Esophagus (tissue), 2 donors: ENCODE results near the gene PTPN4. TPM values are rescaled to one million over a fixed set of nuclear protein-coding genes. Genes with fewer than 3 reads are reported as not detected.

Experiments used
- H3K27ac ChIP-seq, 2 donors: one replicate each; pipeline ENCODE4 v1.5.1; 2013; ENCODE audit warnings: low read depth in 2 of 2, mild to moderate bottlenecking in 2 of 2, inconsistent platforms in 1 of 2, low read length in 1 of 2, moderate library complexity in 1 of 2
- H3K27me3 ChIP-seq, 2 donors: one replicate each; pipeline ENCODE4 v1.6.1; 2013; ENCODE audit warnings: low read length in 2 of 2, control low read depth in 1 of 2, mild to moderate bottlenecking in 1 of 2; ENCODE audit not compliant: insufficient read depth in 2 of 2, control insufficient read depth in 1 of 2
- H3K36me3 ChIP-seq, 2 donors: one replicate each; pipeline ENCODE4 v1.6.1; 2013; ENCODE audit warnings: low read length in 1 of 2; ENCODE audit not compliant: control insufficient read depth in 2 of 2, insufficient read depth in 2 of 2
- H3K4me1 ChIP-seq, 2 donors: one replicate each; pipeline ENCODE4 v1.6.1; 2013; ENCODE audit warnings: low read length in 1 of 2; ENCODE audit not compliant: control insufficient read depth in 2 of 2, insufficient read depth in 2 of 2
- H3K4me3 ChIP-seq, 2 donors: one replicate each; pipeline ENCODE4 v1.5.1; 2013; ENCODE audit warnings: low read length in 2 of 2, mild to moderate bottlenecking in 2 of 2, low read depth in 1 of 2, moderate library complexity in 1 of 2
- H3K9me3 ChIP-seq, 2 donors: one replicate each; pipeline ENCODE4 v1.6.1; 2013; ENCODE audit warnings: mild to moderate bottlenecking in 2 of 2, low read depth in 1 of 2, low read length in 1 of 2, moderate library complexity in 1 of 2; ENCODE audit not compliant: control insufficient read depth in 2 of 2, insufficient read depth in 1 of 2
- whole genome bisulfite sequencing, 2 donors: extraction: QIAGEN DNeasy Blood & Tissue Kit; methylation state at CpG; one replicate each; pipeline ENCODE4 v1.1.7; 2013; 5-methylcytosine and 5-hydroxymethylcytosine counted together
- polyA plus RNA-seq, 2 donors: library from polyadenylated mRNA; stranded (reverse); fragments of 200-250 nt; gene quantifications; one replicate each; pipeline ENCODE4 v1.2.3, GENCODE V29; 2013
- donor health status: healthy with polysubstance abuse.
- donor health status: Bipolar disorder and iron deficiency.

The PTPN4 gene
- polyA plus RNA-seq, 2 donors: 2.0 to 4.5 TPM

DNA sequence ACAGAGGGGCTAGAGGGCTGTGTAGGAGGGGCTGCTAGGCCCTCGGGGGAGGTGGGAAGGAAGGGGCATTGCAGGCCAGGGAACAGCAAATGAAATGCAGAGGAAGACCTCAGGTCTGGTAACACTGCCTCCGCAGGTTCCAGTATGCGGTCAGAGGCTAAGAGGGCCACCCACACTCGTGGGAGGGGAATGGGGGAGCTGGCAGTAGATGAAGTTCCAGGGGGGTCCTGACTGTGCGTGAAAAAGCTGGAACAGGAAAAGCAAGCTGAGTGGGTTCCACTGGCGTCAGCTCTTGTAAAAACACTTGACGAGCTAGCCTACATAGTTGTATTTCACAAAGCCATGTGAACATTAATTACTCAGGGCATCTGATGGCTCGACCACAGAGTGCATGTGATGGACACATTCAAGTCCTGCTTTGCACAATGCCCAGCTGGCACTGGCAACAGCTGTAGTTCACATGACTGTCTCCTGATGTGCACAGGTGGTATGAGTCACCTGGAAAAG lies 29.0 kb upstream of the PTPN4 start:
- no peaks in the 10 kb centered on the region for H3K9me3 ChIP-seq
- H3K27me3 ChIP-seq: no peaks in the 10 kb centered on the region
- H3K4me3 ChIP-seq: no peak overlapping the region
- H3K27ac ChIP-seq: no peak overlapping the region
- WGBS, 2 donors: 70 to 72% methylated on average over 8 of the region's 8 CpGs
- H3K4me1 ChIP-seq: no peaks in the 10 kb centered on the region
- H3K36me3 ChIP-seq: no peaks in the 10 kb centered on the region

DNA sequence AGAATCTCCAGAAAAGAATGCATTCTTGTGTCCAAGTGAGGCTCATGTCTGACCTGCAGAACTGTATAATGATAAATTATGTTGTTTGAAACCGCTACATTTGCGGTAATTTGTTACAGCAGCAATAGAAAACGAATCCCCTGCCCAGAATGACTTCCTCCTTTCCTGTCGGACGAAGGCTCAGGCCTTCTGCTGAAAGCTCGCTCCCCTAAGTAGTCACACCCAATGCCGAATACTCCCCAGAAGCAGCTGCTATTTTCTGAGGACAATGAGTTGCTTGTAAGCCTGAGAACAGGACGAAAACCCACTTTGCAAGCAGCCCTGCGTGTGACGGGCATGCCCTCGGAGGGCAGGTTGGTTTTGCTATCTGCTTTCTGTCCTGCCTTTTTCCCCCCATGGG lies 27.7 kb upstream of the PTPN4 start:
- Histone ChIP-seq H3K36me3 (no peaks in the 10 kb centered on the region), H3K27me3 (no peaks in the 10 kb centered on the region), H3K27ac (no peak overlapping the region), H3K4me3 (no peak overlapping the region), H3K9me3 (no peaks in the 10 kb centered on the region), H3K4me1 (no peaks in the 10 kb centered on the region)
- WGBS, 2 donors: 73 to 74% methylated on average over 11 of the region's 11 CpGs

DNA sequence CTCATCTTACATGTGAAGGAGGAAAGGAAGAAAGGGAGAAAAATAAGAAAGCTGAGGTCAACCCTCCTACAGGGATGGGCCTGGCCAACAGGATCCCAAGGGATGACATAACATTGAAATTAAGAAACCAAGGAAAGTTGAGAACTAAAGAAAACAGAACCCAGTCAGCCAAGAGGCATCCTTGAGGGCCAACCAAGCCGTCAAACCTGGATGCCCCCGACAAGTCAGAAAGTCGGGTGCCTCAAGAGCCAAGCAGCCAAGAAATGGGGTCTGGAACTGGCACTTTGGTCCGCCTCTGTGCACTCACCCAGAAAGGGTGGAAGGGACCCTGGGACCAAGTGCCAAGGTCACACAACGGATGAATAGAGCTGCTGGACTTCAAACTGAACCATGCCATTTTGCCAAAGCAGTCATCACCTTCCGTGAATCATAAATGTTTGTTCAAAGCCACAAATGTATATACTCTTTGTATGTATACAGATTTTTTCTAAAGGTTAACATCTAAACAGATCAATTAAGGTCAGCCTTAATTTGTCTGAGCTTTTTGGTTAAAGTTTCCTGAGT lies 27.0 kb upstream of the PTPN4 start:
- Histone ChIP-seq H3K27ac (no peak overlapping the region), H3K4me3 (no peak overlapping the region), H3K9me3 (no peaks in the 10 kb centered on the region), H3K36me3 (no peaks in the 10 kb centered on the region), H3K4me1 (no peaks in the 10 kb centered on the region), H3K27me3 (no peaks in the 10 kb centered on the region)
- 89 to 93% methylated on average over 6 of the region's 6 CpGs for WGBS, 2 donors

GRCh38 chr2:119734047-119734446 lies 25.7 kb upstream of the PTPN4 start:
- no peak overlapping the region for H3K4me3 ChIP-seq
- H3K36me3 ChIP-seq: no peaks in the 10 kb centered on the region
- H3K27me3 ChIP-seq: no peaks in the 10 kb centered on the region
- no peak overlapping the region for H3K27ac ChIP-seq
- WGBS, 2 donors: 80 to 85% methylated on average over 4 of the region's 4 CpGs
- no peaks in the 10 kb centered on the region for H3K4me1 ChIP-seq
- no peaks in the 10 kb centered on the region for H3K9me3 ChIP-seq

- Histone ChIP-seq H3K4me3 (no peak overlapping the region), H3K9me3 (no peaks in the 10 kb centered on the region), H3K27ac (no peak overlapping the region), H3K36me3 (no peaks in the 10 kb centered on the region), H3K4me1 (no peaks in the 10 kb centered on the region), H3K27me3 (no peaks in the 10 kb centered on the region)
- 92% methylated on average over 8 of the region's 8 CpGs for WGBS, 2 donors
Measured at GRCh38 chr2:119735565-119735964, 24.2 kb upstream of the PTPN4 start.

- no peak overlapping the region for H3K4me3 ChIP-seq
- H3K9me3 ChIP-seq: no peaks in the 10 kb centered on the region
- H3K4me1 ChIP-seq: no peaks in the 10 kb centered on the region
- no peaks in the 10 kb centered on the region for H3K27me3 ChIP-seq
- no peak overlapping the region for H3K27ac ChIP-seq
- 74 to 75% methylated on average over 5 of the region's 5 CpGs for WGBS, 2 donors
- no peaks in the 10 kb centered on the region for H3K36me3 ChIP-seq
Measured at GRCh38 chr2:119736021-119736420, 23.7 kb upstream of the PTPN4 start.

DNA sequence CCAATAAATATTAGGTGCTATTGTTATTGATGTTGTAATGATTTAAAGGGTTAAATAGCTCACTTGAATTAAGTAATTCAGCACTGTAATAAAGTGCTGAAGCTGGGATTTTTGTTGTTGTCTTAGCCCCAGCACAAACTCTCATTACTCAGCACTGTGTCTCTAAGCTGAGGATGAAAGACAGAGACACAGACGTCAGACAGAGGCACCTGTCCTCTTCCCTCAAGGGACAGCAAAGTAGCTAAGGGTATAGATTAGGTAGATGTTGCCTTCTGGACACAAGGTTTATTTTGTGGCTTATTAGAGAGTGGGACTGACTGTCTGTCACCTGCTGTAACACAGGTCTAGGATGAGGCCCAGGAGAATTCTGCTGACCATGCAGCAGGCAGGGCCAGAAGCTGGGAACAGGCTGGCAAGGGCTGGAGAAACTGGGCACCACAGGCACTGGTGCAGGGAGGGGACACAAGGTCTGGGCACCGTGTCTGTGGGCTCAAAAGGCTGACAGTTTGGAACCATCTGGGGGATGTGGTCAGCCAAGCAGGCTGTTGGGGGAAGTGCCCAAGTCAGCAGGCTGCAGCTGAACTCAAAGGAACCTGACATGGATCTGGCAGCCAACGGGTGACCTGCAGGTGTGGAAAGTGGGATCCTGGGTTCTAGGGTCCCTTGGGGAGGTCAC lies 20.0 kb upstream of the PTPN4 start:
- Histone ChIP-seq H3K9me3 (no peaks in the 10 kb centered on the region), H3K36me3 (no peaks in the 10 kb centered on the region), H3K27ac (no peak overlapping the region), H3K27me3 (no peaks in the 10 kb centered on the region), H3K4me3 (no peak overlapping the region), H3K4me1 (peaks cover 0 to 2% of the 10 kb centered on the region in 2 donors)
- 69% methylated on average over 3 of the region's 3 CpGs for WGBS, 2 donors

GRCh38 chr2:119741001-119741400 lies 18.7 kb upstream of the PTPN4 start:
- no peaks in the 10 kb centered on the region for H3K9me3 ChIP-seq
- peaks cover 2 to 3% of the 10 kb centered on the region in 2 donors for H3K4me1 ChIP-seq
- H3K27me3 ChIP-seq: no peaks in the 10 kb centered on the region
- no peaks in the 10 kb centered on the region for H3K36me3 ChIP-seq
- no peak overlapping the region for H3K27ac ChIP-seq
- 93% methylated on average over 3 of the region's 3 CpGs for WGBS, 2 donors
- no peak overlapping the region for H3K4me3 ChIP-seq

DNA sequence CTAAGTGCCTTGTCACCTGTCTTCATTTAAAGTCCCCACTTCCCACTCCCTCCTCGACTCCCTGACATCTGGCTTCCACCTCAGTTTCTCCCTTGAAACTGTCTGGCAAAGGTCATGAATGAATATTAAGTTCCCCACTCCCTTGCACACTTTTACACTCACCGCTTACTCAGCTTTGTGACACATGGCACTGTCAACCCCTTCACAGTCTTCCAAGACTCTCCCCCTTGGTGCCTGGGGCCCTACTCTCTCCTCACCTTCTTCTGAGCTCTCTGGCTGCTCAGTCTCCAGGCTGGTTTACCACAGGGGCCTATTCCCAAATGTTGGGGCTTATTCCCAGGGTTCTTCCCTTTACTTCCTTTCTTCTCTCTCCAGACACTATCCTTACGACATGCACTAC lies 17.9 kb upstream of the PTPN4 start:
- 87 to 89% methylated on average over 3 of the region's 3 CpGs for WGBS, 2 donors
- Histone ChIP-seq H3K27me3 (no peaks in the 10 kb centered on the region), H3K36me3 (no peaks in the 10 kb centered on the region), H3K4me3 (no peak overlapping the region), H3K4me1 (peaks cover 2 to 3% of the 10 kb centered on the region in 2 donors), H3K9me3 (no peaks in the 10 kb centered on the region), H3K27ac (no peak overlapping the region)
